Spleen (tissue), 13 donors: ENCODE results near the gene CABP2. TPM values are rescaled to one million over a fixed set of nuclear protein-coding genes. Genes with fewer than 3 reads are reported as not detected.
A peak's percentile ranks its signal among the peaks of the same experiment; 100 is the strongest.

Source experiments
- DNase-seq: peaks from one replicate; pipeline ENCODE4 v3.0.0-alpha.2; 2020
- H3K27ac ChIP-seq, 8 donors: fragments of 200-600 bp; sonication (generic) in 7 of 8; 1 replicate in 4 of 8; 2 replicates in 4 of 8; pipeline versions ENCODE4 v1.5.0 to v1.8.0; 2016 to 2021; ENCODE audit warnings: inconsistent platforms in 4 of 8, mild to moderate bottlenecking in 4 of 8, moderate library complexity in 1 of 8
- H3K27me3 ChIP-seq, 7 donors: fragments of 200-600 bp; sonication (generic) in 6 of 7; replicated peaks in 1 of 7; 1 replicate in 4 of 7; 2 replicates in 3 of 7; pipeline versions ENCODE4 v1.5.0 to v1.8.0; 2016 to 2021; ENCODE audit warnings: inconsistent platforms in 3 of 7, mild to moderate bottlenecking in 1 of 7
- H3K36me3 ChIP-seq, 6 donors: fragments of 200-600 bp; sonication (generic) in 5 of 6; 1 replicate in 4 of 6; 2 replicates in 2 of 6; pipeline versions ENCODE4 v1.5.0 to v1.8.0; 2016 to 2021; ENCODE audit warnings: inconsistent platforms in 2 of 6
- H3K4me1 ChIP-seq, 6 donors: fragments of 200-600 bp; sonication (generic) in 5 of 6; 1 replicate in 3 of 6; 2 replicates in 3 of 6; pipeline versions ENCODE4 v1.5.0 to v1.8.0; 2016 to 2021; ENCODE audit warnings: inconsistent platforms in 3 of 6
- H3K4me3 ChIP-seq, 8 donors: fragments of 200-600 bp; sonication (generic) in 7 of 8; 1 replicate in 4 of 8; 2 replicates in 4 of 8; pipeline versions ENCODE4 v1.5.0 to v1.8.0; 2016 to 2021; ENCODE audit warnings: inconsistent platforms in 4 of 8, mild to moderate bottlenecking in 4 of 8, moderate library complexity in 2 of 8
- H3K9me3 ChIP-seq, 8 donors: fragments of 200-600 bp; sonication (generic) in 7 of 8; 1 replicate in 4 of 8; 2 replicates in 4 of 8; pipeline versions ENCODE4 v1.5.0 to v1.8.0; 2016 to 2021; ENCODE audit warnings: inconsistent platforms in 4 of 8
- POLR2A ChIP-seq, 3 donors: fragments of 450-650 bp; IDR thresholded peaks; one replicate each; pipeline ENCODE4 v1.5.1; 2017; ENCODE audit warnings: antibody characterized with exemption in 3 of 3, mild to moderate bottlenecking in 1 of 3
- POLR2AphosphoS5 ChIP-seq, 3 donors: sonication (generic); formaldehyde crosslinking; IDR thresholded peaks; one replicate each; pipeline ENCODE4 v1.5.1; 2017; ENCODE audit warnings: antibody characterized with exemption in 3 of 3
- WGBS, 5 donors: extraction: QIAGEN DNeasy Blood & Tissue Kit in 3 of 5; methylation state at CpG; one replicate each; pipeline versions ENCODE4 v1.1.5 to v1.1.7; 2013 to 2018; 5-methylcytosine and 5-hydroxymethylcytosine counted together
- intact Hi-C: fragments of 100-400 bp; cut with DNase I; formaldehyde crosslinking; loops from one replicate; pipeline ENCODE4 v1.15.0; 2023; ENCODE audit warnings: low total_unique reads
- long read RNA-seq, 2 donors: transcript quantifications; one replicate each; lab custom pipeline, GENCODE V29; 2026
- polyA plus RNA-seq, 3 donors: library from polyadenylated mRNA; stranded (reverse); fragments of 200-250 nt; gene quantifications; one replicate each; pipeline ENCODE4 v1.2.1, GENCODE V29; 2013
- total RNA-seq, 7 donors: library from RNA; depleted of rRNA in 3 of 7; stranded (reverse); fragments of >200 nt in 3 of 7; fragmentation: NEBNext Ultra II Directional in 4 of 7; extraction: Animal tissue kit (Norgen Biotek cat#: 25700) in 4 of 7; gene quantifications; one replicate each; pipeline versions ENCODE4 v1.1.0 to v1.2.1, GENCODE V29; 2016 to 2021
- TF ChIP-seq, protein P1 (sequence below), 11 experiments: fragments of 200-600 bp in 7 of 11; fragments of 450-650 bp in 4 of 11; sonication (generic) in 4 of 11; IDR thresholded peaks in 8 of 11; conservative IDR thresholded peaks in 3 of 11; 1 replicate in 7 of 11; 2 replicates in 4 of 11; pipeline versions ENCODE4 v1.4.0 to v1.8.0; 2016 to 2021; ENCODE audit warnings: antibody characterized with exemption in 11 of 11, inconsistent platforms in 4 of 11, mild to moderate bottlenecking in 1 of 11
- donor health status: healthy with polysubstance abuse.
- donor health status: DM: no; HTN: no; CAD: no; lungs with moderate emphysema.
- donor health status: DM: no; HTN: no; CAD: no.
- donor health status: Bipolar disorder and iron deficiency.
- donor health status: healthy.
- donor health status: DM: no; HTN: no; CAD: no.
- donor health status: DM: yes; HTN: yes; CAD: no.

CABP2 gene
- total RNA-seq (not detected), polyA plus RNA-seq (not detected)
- long read RNA-seq, donor 1, result 0 reads
- long read RNA-seq, donor 2, result 0 reads

DNA sequence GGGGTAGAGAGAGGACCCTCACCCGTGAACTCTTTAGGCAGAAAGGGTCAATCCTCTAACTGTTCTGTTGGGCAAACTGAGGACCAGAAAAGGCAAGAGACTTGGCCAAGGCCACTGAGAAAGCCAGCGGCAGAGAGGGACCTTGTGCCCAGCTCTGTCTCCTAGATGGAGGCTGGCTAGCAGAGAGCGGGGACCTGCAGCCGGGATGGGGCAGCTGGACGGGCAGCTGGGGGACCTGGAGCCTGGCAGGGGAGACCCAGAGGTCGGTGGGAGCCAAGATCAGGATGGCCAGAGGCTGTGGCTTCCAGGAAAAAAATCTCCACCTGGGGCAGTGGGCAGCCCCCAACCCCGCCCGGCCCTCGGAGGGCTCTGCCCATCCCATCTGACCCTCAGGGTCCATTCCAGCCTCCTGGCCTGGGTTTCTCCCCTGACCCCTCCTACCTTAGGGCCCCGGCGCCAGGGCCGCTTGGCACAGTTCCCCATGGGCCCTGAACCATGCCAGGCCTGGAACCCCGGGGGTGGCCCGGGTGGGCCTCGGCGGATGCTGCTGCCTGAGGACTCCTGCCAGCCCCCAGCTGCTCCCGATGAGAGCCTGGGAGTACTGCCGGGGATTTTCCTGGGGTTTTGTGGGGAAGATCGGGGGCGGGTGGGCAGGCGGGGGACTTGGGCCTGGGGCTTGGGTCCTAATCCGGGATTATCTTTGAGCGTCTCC is at the start of gene CABP2:
TSS of gene CABP2 (minus strand) at position 603 of the 712 bp plus-strand sequence. CDS start at position 483, 120 bp downstream.
- intact Hi-C loops, result no loop called here
- no peak within 1 kb of the TSS for H3K4me3 ChIP-seq
- no peak for DNase-seq
- no peaks in the 10 kb centered on the region for H3K9me3 ChIP-seq
- TF ChIP-seq POLR2A (IDR thresholded peaks at IDR 0.05) (no peak), POLR2AphosphoS5 (IDR thresholded peaks at IDR 0.05) (no peak)
- TF ChIP-seq, protein P1, sequence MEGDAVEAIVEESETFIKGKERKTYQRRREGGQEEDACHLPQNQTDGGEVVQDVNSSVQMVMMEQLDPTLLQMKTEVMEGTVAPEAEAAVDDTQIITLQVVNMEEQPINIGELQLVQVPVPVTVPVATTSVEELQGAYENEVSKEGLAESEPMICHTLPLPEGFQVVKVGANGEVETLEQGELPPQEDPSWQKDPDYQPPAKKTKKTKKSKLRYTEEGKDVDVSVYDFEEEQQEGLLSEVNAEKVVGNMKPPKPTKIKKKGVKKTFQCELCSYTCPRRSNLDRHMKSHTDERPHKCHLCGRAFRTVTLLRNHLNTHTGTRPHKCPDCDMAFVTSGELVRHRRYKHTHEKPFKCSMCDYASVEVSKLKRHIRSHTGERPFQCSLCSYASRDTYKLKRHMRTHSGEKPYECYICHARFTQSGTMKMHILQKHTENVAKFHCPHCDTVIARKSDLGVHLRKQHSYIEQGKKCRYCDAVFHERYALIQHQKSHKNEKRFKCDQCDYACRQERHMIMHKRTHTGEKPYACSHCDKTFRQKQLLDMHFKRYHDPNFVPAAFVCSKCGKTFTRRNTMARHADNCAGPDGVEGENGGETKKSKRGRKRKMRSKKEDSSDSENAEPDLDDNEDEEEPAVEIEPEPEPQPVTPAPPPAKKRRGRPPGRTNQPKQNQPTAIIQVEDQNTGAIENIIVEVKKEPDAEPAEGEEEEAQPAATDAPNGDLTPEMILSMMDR (IDR thresholded peaks at IDR 0.05 in 8 of 11, conservative IDR thresholded peaks at IDR 0.05 in 3 of 11), result no peak
- no peaks in the 10 kb centered on the region for H3K4me1 ChIP-seq
- H3K27me3 ChIP-seq, result peaks cover 0 to 17% (median 0%) of the 10 kb centered on the region in 7 donors
- 79 to 93% (median 88%) methylated on average over 11 to 23 of the region's 23 CpGs for WGBS, 5 donors
- H3K36me3 ChIP-seq, result no peaks in the 10 kb centered on the region
- H3K27ac ChIP-seq, result no peak within 1 kb of the TSS

DNA sequence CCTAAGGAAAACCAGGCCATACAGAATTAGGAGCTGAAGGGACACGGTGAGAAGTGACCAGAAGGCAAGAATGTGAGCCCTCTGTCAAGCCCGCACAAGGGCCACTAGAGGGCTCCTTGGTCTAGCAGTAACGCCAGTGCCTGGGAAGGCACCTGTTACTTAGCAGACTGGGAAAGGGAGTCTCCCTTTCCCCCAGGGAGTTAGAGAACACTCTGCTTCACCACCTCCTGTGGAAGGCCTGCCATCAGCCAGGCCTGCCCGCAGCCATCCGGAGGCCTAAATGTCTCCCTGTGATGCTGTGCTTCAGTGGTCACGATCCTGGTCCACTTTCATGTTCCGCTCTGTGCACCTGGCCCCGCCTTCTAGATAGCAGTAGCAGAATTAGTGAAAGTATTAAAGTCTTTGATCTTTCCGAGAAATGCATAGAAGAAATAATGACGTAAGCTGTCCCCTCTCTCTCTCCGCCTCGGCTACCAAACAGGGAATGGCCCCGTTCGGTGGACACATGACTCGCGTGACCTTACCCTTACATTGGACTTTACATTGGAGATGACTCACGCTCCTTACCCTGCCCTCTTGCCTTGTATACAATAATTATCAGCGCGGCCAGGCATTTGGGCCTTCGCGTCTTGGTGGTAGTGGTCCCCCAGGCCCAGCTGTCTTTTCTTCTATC is 49.6 kb upstream of the CABP2 start:
- TF ChIP-seq, protein P1 (IDR thresholded peaks at IDR 0.05 in 8 of 11, conservative IDR thresholded peaks at IDR 0.05 in 3 of 11), result peak in 10 of 11 experiments; percentile 46 to 78 (median 67)
- TF ChIP-seq POLR2AphosphoS5 (IDR thresholded peaks at IDR 0.05), result no peak
- H3K36me3 ChIP-seq, result no peaks in the 10 kb centered on the region
- H3K4me1 ChIP-seq, result peaks cover 0 to 5% (median 0%) of the 10 kb centered on the region in 6 donors
- H3K9me3 ChIP-seq, result no peaks in the 10 kb centered on the region
- 60 to 71% (median 61%) methylated on average over 21 of the region's 21 CpGs for WGBS, 5 donors
- peaks cover 0 to 44% (median 0%) of the 10 kb centered on the region in 7 donors for H3K27me3 ChIP-seq
- DNase-seq, result peak; percentile 78
- intact Hi-C loops, result no loop called here
- H3K27ac ChIP-seq, result no peak overlapping the region
- no peak overlapping the region for H3K4me3 ChIP-seq

DNA sequence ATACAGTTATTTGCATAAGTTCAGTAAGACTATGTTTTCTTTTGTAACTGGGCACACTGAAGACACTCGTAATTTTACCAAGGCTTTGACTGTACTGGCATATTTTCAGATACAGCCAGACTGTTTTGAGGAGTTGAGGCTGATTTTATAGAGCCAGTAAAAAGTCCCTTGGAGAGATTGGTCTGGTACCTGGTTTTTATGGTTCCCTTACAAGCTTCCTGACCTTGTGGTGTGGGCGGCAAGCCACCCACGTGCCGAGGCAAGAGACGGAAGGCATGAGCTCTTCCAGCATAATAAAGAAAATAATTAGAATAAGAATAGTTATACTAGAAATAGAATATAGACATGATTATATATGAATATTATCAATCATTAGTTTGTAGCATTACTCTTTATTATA is 49.1 kb upstream of the CABP2 start:
- WGBS, 5 donors, result 14 to 26% (median 20%) methylated on average over 5 of the region's 5 CpGs
- TF ChIP-seq POLR2AphosphoS5 (IDR thresholded peaks at IDR 0.05), result no peak
- DNase-seq, result no peak
- Histone ChIP-seq H3K4me1 (peaks cover 0 to 5% (median 0%) of the 10 kb centered on the region in 6 donors), H3K4me3 (no peak overlapping the region), H3K27ac (no peak overlapping the region), H3K27me3 (peaks cover 0 to 39% (median 0%) of the 10 kb centered on the region in 7 donors), H3K36me3 (no peaks in the 10 kb centered on the region), H3K9me3 (no peaks in the 10 kb centered on the region)
- intact Hi-C loops, result no loop called here

DNA sequence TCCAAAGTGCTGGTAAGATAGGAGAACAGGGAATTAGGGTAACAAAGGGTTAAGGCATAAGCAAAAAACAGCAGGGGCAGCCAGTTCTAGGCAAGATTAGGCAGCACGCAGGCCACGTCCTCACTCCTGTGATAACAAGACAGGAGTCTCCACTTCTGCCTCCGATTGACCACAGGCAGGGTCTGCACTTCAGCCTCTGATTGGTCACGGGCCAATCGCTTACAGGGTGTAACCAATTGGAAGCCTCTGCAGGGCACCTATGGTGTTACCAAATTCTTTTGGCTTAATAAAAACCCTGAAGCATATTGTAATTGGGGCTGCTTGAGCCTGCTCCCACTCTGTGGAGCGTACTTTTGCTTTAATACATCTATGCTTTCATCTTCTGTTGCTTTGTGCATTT is 48.2 kb upstream of the CABP2 start:
- no peak overlapping the region for H3K27ac ChIP-seq
- intact Hi-C loops, result no loop called here
- H3K36me3 ChIP-seq, result no peaks in the 10 kb centered on the region
- DNase-seq, result no peak
- peaks cover 0 to 5% (median 0%) of the 10 kb centered on the region in 6 donors for H3K4me1 ChIP-seq
- H3K27me3 ChIP-seq, result peaks cover 0 to 30% (median 0%) of the 10 kb centered on the region in 7 donors
- H3K9me3 ChIP-seq, result no peaks in the 10 kb centered on the region
- no peak overlapping the region for H3K4me3 ChIP-seq
- WGBS, 5 donors, result 54 to 86% (median 80%) methylated on average over 6 of the region's 6 CpGs
- no peak for TF ChIP-seq POLR2A (IDR thresholded peaks at IDR 0.05)
- no peak for TF ChIP-seq POLR2AphosphoS5 (IDR thresholded peaks at IDR 0.05)
- TF ChIP-seq, protein P1 (IDR thresholded peaks at IDR 0.05 in 8 of 11, conservative IDR thresholded peaks at IDR 0.05 in 3 of 11), result no peak
